GM12873 (cell line): ENCODE measurements around the gene AMER2.

Experiments
- TF ChIP-seq, protein P1 (sequence below): IDR thresholded peaks from 2 replicates; pipeline ENCODE4 v1.5.1; 2012; ENCODE audit warnings: low read depth, mild to moderate bottlenecking, moderate library complexity, low read length, control low read depth; ENCODE audit not compliant: insufficient read depth; ENCODE audit errors: missing control alignments

AMER2 gene

DNA sequence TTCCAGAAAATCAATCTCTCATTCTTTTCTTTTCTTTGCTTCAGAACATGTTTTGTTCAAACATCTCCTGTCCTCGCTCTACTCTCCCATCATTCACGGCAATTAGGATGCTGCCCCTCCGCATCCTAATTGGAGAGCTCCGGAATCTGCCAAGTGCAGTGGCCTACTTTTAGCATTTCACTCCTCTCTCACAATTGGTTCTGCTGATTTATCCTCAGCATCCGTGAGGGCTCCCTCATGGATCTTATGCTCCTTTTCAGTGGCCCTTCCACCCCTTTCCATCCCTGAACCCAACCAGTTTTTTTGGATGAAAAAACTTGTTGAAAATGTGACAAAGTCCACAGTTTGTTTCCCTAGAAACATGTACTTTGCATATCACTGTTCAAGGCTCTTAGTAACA, 22.4 kb downstream of the AMER2 start:
- TF ChIP-seq, protein P1, sequence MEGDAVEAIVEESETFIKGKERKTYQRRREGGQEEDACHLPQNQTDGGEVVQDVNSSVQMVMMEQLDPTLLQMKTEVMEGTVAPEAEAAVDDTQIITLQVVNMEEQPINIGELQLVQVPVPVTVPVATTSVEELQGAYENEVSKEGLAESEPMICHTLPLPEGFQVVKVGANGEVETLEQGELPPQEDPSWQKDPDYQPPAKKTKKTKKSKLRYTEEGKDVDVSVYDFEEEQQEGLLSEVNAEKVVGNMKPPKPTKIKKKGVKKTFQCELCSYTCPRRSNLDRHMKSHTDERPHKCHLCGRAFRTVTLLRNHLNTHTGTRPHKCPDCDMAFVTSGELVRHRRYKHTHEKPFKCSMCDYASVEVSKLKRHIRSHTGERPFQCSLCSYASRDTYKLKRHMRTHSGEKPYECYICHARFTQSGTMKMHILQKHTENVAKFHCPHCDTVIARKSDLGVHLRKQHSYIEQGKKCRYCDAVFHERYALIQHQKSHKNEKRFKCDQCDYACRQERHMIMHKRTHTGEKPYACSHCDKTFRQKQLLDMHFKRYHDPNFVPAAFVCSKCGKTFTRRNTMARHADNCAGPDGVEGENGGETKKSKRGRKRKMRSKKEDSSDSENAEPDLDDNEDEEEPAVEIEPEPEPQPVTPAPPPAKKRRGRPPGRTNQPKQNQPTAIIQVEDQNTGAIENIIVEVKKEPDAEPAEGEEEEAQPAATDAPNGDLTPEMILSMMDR = no peak

DNA sequence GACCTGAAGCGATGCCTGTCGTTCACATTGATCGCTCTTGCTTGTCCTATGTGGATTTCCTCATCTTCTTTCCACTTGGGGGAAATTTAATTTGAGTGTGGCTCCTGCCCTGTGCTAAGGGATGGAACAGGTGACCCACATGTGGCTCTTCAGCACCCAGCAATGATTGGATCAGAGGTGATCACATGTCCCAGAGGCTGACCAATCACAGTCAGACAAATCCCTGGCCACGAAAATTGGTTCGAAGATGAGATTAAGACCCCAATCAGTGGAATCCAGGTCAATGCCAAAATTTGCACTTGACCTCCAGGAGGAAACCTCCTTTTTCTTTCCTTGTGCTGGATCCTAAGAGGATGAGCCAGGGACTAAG, 23.7 kb downstream of the AMER2 start:
- TF ChIP-seq, protein P1 = no peak

- TF ChIP-seq, protein P1 = no peak
These were observed 24.3 kb downstream of the AMER2 start for GRCh38 chr13:25147638-25148401.

- TF ChIP-seq, protein P1 = no peak
These were observed 28.4 kb downstream of the AMER2 start for GRCh38 chr13:25143706-25144105.

DNA sequence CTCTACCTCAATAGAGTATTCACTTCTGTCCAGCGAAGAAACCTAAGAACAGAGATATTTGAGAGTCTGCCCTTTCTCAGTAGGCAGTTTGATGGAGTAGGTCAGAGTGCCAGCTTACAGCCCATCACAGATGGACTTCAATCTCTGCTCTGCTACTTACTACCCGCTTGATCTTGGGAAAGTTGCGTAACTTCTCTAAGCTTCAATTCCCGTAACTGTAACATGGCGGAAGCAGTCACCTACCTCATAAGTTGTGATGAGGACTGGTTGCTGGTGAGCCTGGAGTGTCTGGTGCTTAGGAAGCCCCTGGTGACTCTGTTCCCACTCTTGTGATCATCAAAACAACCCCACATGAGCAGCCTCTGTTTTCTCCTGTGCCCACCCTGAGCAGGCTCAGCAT, 31.0 kb downstream of the AMER2 start:
- TF ChIP-seq, protein P1 = no peak

DNA sequence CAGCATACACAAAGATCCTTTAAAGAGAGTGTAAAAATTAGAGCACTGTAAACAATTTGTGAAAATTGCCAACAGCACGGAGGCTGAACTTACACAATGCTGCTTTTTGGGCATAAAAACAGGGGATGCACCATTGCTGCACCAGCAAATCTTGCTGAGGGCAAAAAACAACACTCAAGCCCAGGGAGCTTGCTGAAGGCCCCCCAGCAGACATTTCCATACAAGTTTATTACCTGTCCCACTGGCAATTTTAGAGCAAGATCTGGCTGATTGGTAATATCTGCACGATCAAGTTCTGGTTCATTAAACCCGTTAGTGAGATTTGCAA, 34.3 kb downstream of the AMER2 start:
- TF ChIP-seq, protein P1 = no peak

- TF ChIP-seq, protein P1 = no peak
These were observed 35.0 kb downstream of the AMER2 start for GRCh38 chr13:25136880-25137787.
